Subcutaneous abdominal adipose tissue (tissue), 5 donors: ENCODE measurements around the gene ITGB4.

Source experiments
- H3K27ac ChIP-seq: one replicate; pipeline ENCODE4 v1.7.0; 2013; ENCODE audit warnings: low read depth, mild to moderate bottlenecking, inconsistent platforms, low read length, moderate library complexity
- H3K27me3 ChIP-seq, 5 donors: one replicate each; pipeline ENCODE4 v1.7.0; 2013; ENCODE audit warnings: low read length in 5 of 5, inconsistent platforms in 1 of 5; ENCODE audit not compliant: control insufficient read depth in 5 of 5, insufficient read depth in 4 of 5
- H3K36me3 ChIP-seq, 5 donors: one replicate each; pipeline ENCODE4 v1.7.0; 2013; ENCODE audit warnings: low read length in 5 of 5; ENCODE audit not compliant: control insufficient read depth in 5 of 5, insufficient read depth in 5 of 5
- H3K4me1 ChIP-seq, 5 donors: one replicate each; pipeline ENCODE4 v1.7.0; 2013; ENCODE audit warnings: low read length in 5 of 5, mild to moderate bottlenecking in 3 of 5, moderate library complexity in 1 of 5; ENCODE audit not compliant: control insufficient read depth in 5 of 5, insufficient read depth in 5 of 5
- H3K4me3 ChIP-seq, 5 donors: one replicate each; pipeline ENCODE4 v1.7.0; 2013; ENCODE audit warnings: low read length in 5 of 5, low read depth in 1 of 5
- H3K9ac ChIP-seq, 5 donors: one replicate each; pipeline ENCODE4 v1.7.0; 2013; ENCODE audit warnings: low read length in 5 of 5, mild to moderate bottlenecking in 4 of 5, moderate library complexity in 3 of 5
- H3K9me3 ChIP-seq, 5 donors: one replicate each; pipeline ENCODE4 v1.7.0; 2013; ENCODE audit warnings: low read length in 5 of 5; ENCODE audit not compliant: control insufficient read depth in 5 of 5
- donor health status: healthy.
- donor health status: healthy.
- donor health status: healthy.
- donor health status: healthy.
- donor health status: healthy.

ITGB4 gene

GRCh38 chr17:75712446-75712845 lies 8.8 kb upstream of the ITGB4 start:
- no peak overlapping the region for H3K27ac ChIP-seq
- no peak overlapping the region for H3K9ac ChIP-seq
- peaks cover 0 to 6% (median 0%) of the 10 kb centered on the region in 5 donors for H3K4me1 ChIP-seq
- H3K9me3 ChIP-seq: no peaks in the 10 kb centered on the region
- no peak overlapping the region for H3K4me3 ChIP-seq
- H3K27me3 ChIP-seq: peaks cover 0 to 3% (median 2%) of the 10 kb centered on the region in 5 donors
- H3K36me3 ChIP-seq: peaks cover 0 to 13% (median 12%) of the 10 kb centered on the region in 5 donors

GRCh38 chr17:75719732-75720131 lies 1.5 kb upstream of the ITGB4 start:
- no peak overlapping the region for H3K9ac ChIP-seq
- H3K4me1 ChIP-seq: peaks cover 0 to 20% (median 9%) of the 10 kb centered on the region in 5 donors
- no peaks in the 10 kb centered on the region for H3K9me3 ChIP-seq
- no peak overlapping the region for H3K4me3 ChIP-seq
- no peaks in the 10 kb centered on the region for H3K36me3 ChIP-seq
- peaks cover 17 to 32% (median 28%) of the 10 kb centered on the region in 5 donors for H3K27me3 ChIP-seq
- no peak overlapping the region for H3K27ac ChIP-seq

DNA sequence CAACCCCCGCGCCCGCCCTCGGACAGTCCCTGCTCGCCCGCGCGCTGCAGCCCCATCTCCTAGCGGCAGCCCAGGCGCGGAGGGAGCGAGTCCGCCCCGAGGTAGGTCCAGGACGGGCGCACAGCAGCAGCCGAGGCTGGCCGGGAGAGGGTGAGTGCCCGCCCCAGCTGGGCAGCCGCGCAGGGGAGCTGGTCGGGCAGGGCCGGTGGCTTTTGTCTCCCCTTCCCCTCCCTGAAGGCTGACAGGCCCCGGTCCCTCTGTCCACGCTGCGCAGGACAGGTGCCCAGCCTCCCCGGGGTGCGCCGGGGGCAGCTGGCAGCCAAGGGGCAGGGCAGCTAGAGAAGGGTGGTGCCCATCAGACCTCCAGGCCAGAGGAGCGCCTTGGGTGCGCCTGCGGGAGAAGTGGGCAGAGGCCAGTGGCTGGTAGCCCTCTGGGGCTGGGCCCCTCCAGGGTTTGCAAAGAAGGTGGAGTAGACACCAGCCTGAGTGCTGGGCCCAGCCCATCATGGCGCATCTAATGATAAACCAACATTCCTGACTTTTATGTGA lies 278 bp downstream of the ITGB4 start:
- peak overlapping the region in 3 of 5 donors; percentile 11 to 54 (median 50) for H3K4me3 ChIP-seq
- peaks cover 17 to 31% (median 25%) of the 10 kb centered on the region in 5 donors for H3K27me3 ChIP-seq
- no peak overlapping the region for H3K9ac ChIP-seq
- H3K27ac ChIP-seq: no peak overlapping the region
- no peaks in the 10 kb centered on the region for H3K36me3 ChIP-seq
- H3K9me3 ChIP-seq: no peaks in the 10 kb centered on the region
- peaks cover 0 to 20% (median 9%) of the 10 kb centered on the region in 5 donors for H3K4me1 ChIP-seq

- H3K4me1 ChIP-seq: peaks cover 0 to 20% (median 9%) of the 10 kb centered on the region in 5 donors
- H3K9me3 ChIP-seq: no peaks in the 10 kb centered on the region
- H3K9ac ChIP-seq: no peak overlapping the region
- H3K27me3 ChIP-seq: peaks cover 17 to 31% (median 25%) of the 10 kb centered on the region in 5 donors
- H3K4me3 ChIP-seq: peak overlapping the region in 2 of 5 donors; percentile 11 to 50
- H3K36me3 ChIP-seq: no peaks in the 10 kb centered on the region
- no peak overlapping the region for H3K27ac ChIP-seq
Observed at GRCh38 chr17:75722076-75722475, 817 bp downstream of the ITGB4 start.

DNA sequence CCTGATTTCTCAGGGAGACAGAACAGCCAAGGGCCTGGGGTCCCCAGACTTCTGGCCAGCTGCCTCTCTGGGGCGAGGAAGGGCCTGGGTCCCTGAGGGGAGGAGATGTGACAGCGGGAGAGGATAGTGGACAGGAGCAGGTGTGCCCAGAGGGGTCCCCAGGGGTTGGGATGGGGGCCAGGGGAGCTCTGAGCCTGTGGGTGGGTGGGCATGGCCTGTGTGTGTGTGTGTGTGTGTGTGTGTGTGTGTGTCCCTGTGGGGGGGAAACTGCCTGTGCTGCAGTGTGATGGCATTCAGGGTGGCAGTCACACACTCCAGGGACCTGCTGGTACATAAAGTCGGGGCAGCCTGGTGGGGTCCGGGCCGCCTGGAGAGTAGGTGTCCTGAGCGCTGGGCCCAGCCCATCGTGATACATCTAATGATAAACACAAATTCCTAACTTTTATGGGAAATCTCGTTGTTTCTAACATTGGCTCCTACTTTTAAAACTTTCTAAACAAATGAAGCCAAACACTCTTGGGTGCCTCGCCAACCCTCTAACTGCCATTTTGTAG lies 1.4 kb downstream of the ITGB4 start:
- peak overlapping the region in 2 of 5 donors; percentile 6 to 50 for H3K4me3 ChIP-seq
- peak overlapping the region in 1 of 5 donors; percentile 7 for H3K9ac ChIP-seq
- H3K36me3 ChIP-seq: no peaks in the 10 kb centered on the region
- H3K27me3 ChIP-seq: peaks cover 17 to 31% (median 25%) of the 10 kb centered on the region in 5 donors
- H3K27ac ChIP-seq: no peak overlapping the region
- H3K4me1 ChIP-seq: peaks cover 0 to 20% (median 9%) of the 10 kb centered on the region in 5 donors
- H3K9me3 ChIP-seq: no peaks in the 10 kb centered on the region

- Histone ChIP-seq H3K27me3 (peaks cover 17 to 31% (median 25%) of the 10 kb centered on the region in 5 donors), H3K9ac (no peak overlapping the region), H3K9me3 (no peaks in the 10 kb centered on the region), H3K27ac (no peak overlapping the region), H3K4me3 (peak overlapping the region in 1 of 5 donors; percentile 15), H3K36me3 (no peaks in the 10 kb centered on the region), H3K4me1 (peaks cover 0 to 20% (median 9%) of the 10 kb centered on the region in 5 donors)
Observed at GRCh38 chr17:75723171-75723930, 2.1 kb downstream of the ITGB4 start.

GRCh38 chr17:75724016-75725003 lies 3.1 kb downstream of the ITGB4 start:
- H3K4me3 ChIP-seq: no peak overlapping the region
- no peaks in the 10 kb centered on the region for H3K36me3 ChIP-seq
- no peak overlapping the region for H3K27ac ChIP-seq
- no peaks in the 10 kb centered on the region for H3K9me3 ChIP-seq
- H3K4me1 ChIP-seq: peaks cover 0 to 20% (median 9%) of the 10 kb centered on the region in 5 donors
- peaks cover 17 to 30% (median 25%) of the 10 kb centered on the region in 5 donors for H3K27me3 ChIP-seq
- H3K9ac ChIP-seq: no peak overlapping the region

GRCh38 chr17:75725504-75725903 lies 4.2 kb downstream of the ITGB4 start:
- Histone ChIP-seq H3K4me1 (peaks cover 0 to 19% (median 8%) of the 10 kb centered on the region in 5 donors), H3K27ac (no peak overlapping the region), H3K36me3 (no peaks in the 10 kb centered on the region), H3K9ac (no peak overlapping the region), H3K9me3 (no peaks in the 10 kb centered on the region), H3K4me3 (no peak overlapping the region), H3K27me3 (peaks cover 16 to 27% (median 20%) of the 10 kb centered on the region in 5 donors)

DNA sequence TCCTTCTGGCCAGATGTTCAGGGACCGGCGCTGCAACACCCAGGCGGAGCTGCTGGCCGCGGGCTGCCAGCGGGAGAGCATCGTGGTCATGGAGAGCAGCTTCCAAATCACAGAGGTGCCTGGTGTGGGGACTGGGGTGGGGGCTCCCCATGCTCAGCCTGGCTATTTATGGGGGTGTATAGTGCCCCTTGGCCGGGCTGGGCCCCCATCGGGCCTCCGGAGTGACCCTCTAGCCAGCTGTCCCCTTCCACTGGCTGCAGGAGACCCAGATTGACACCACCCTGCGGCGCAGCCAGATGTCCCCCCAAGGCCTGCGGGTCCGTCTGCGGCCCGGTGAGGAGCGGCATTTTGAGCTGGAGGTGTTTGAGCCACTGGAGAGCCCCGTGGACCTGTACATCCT lies 6.1 kb downstream of the ITGB4 start:
- no peaks in the 10 kb centered on the region for H3K36me3 ChIP-seq
- H3K27me3 ChIP-seq: peaks cover under 1 to 15% (median 8%) of the 10 kb centered on the region in 5 donors
- peaks cover 0 to 8% (median 0%) of the 10 kb centered on the region in 5 donors for H3K4me1 ChIP-seq
- H3K4me3 ChIP-seq: no peak overlapping the region
- no peak overlapping the region for H3K9ac ChIP-seq
- H3K9me3 ChIP-seq: no peaks in the 10 kb centered on the region
- H3K27ac ChIP-seq: no peak overlapping the region
